Activated CD4-positive, CD25-positive, alpha-beta regulatory T cell treated with anti-CD3 and anti-CD28 coated beads, Interleukin-2, amount 50 U/mL, for 24 hours (primary cell): ENCODE results near the gene LMNA.
A peak's percentile ranks its signal among the peaks of the same experiment; 100 is the strongest.
"Not testable (repeated sequence)": the region's sequence is repeated elsewhere in the genome, so short reads cannot be mapped to it uniquely, and the experiment has no call there.

ENCODE experiments used
- ATAC-seq, 2 donors: fragments of 150-1000 bp; cut with Tn5 transposase; one replicate each; pipeline ENCODE4 v1.10.0; 2021; ENCODE audit warnings: mild to moderate bottlenecking in 1 of 2, moderate library complexity in 1 of 2

LMNA gene

GRCh38 chr1:156104861-156105832 lies 9.4 kb upstream of the LMNA start:
- ATAC-seq: no peak

GRCh38 chr1:156106624-156107488 lies 7.7 kb upstream of the LMNA start:
- peak; percentile 12 to 15 for ATAC-seq

GRCh38 chr1:156108057-156108456 lies 6.5 kb upstream of the LMNA start:
- no peak for ATAC-seq

- ATAC-seq: no peak
Measured at GRCh38 chr1:156108664-156109241, 5.8 kb upstream of the LMNA start.

GRCh38 chr1:156110252-156110651 lies 4.3 kb upstream of the LMNA start:
- ATAC-seq: no peak

GRCh38 chr1:156111355-156111962 lies 3.1 kb upstream of the LMNA start:
- no peak for ATAC-seq

- ATAC-seq: no peak
Measured at GRCh38 chr1:156112276-156113137, 2.0 kb upstream of the LMNA start.

- no peak for ATAC-seq
Measured at GRCh38 chr1:156113282-156113950, 1.1 kb upstream of the LMNA start.

GRCh38 chr1:156114919-156115513 lies 505 bp downstream of the LMNA start:
- ATAC-seq: peak in 1 of 2 donors; percentile 1

GRCh38 chr1:156115514-156116374 lies 1.2 kb downstream of the LMNA start:
- no peak for ATAC-seq

GRCh38 chr1:156116731-156117130 lies 2.2 kb downstream of the LMNA start:
- ATAC-seq: not testable (repeated sequence)

GRCh38 chr1:156117414-156118176 lies 3.1 kb downstream of the LMNA start:
- ATAC-seq: no peak

- ATAC-seq: no peak
Measured at GRCh38 chr1:156118177-156118868, 3.8 kb downstream of the LMNA start.

- no peak for ATAC-seq
Measured at GRCh38 chr1:156119503-156120209, 5.1 kb downstream of the LMNA start.

GRCh38 chr1:156120318-156120717 lies 5.8 kb downstream of the LMNA start:
- no peak for ATAC-seq

- not testable (repeated sequence) for ATAC-seq
Measured at GRCh38 chr1:156121005-156121404, 6.5 kb downstream of the LMNA start.

GRCh38 chr1:156121457-156121856 lies 6.9 kb downstream of the LMNA start:
- ATAC-seq: no peak
